Stimulated activated naive CD8-positive, alpha-beta T cell treated with anti-CD3 and anti-CD28 coated beads, Interleukin-15, Interleukin-2, amounts not matched to agents 100 ng/mL and 50 ng/mL, for 24 hours (primary cell): Measurements from ENCODE around the gene DRAP1.

ENCODE experiments used
- H3K27ac Mint-ChIP-seq: one replicate; pipeline ENCODE4 v1.8.0; 2021; ENCODE audit warnings: mild to moderate bottlenecking, mixed read lengths
- H3K27me3 Mint-ChIP-seq: one replicate; pipeline ENCODE4 v1.8.0; 2021; ENCODE audit warnings: mixed read lengths
- H3K36me3 Mint-ChIP-seq: one replicate; pipeline ENCODE4 v1.8.0; 2021; ENCODE audit warnings: low read depth, mixed read lengths
- H3K4me1 Mint-ChIP-seq: one replicate; pipeline ENCODE4 v1.8.0; 2021; ENCODE audit warnings: low read depth, mixed read lengths
- H3K4me3 Mint-ChIP-seq: one replicate; pipeline ENCODE4 v1.8.0; 2021; ENCODE audit warnings: mild to moderate bottlenecking, mixed read lengths
- H3K9me3 Mint-ChIP-seq: one replicate; pipeline ENCODE4 v1.8.0; 2021; ENCODE audit warnings: mixed read lengths

The DRAP1 gene

DNA sequence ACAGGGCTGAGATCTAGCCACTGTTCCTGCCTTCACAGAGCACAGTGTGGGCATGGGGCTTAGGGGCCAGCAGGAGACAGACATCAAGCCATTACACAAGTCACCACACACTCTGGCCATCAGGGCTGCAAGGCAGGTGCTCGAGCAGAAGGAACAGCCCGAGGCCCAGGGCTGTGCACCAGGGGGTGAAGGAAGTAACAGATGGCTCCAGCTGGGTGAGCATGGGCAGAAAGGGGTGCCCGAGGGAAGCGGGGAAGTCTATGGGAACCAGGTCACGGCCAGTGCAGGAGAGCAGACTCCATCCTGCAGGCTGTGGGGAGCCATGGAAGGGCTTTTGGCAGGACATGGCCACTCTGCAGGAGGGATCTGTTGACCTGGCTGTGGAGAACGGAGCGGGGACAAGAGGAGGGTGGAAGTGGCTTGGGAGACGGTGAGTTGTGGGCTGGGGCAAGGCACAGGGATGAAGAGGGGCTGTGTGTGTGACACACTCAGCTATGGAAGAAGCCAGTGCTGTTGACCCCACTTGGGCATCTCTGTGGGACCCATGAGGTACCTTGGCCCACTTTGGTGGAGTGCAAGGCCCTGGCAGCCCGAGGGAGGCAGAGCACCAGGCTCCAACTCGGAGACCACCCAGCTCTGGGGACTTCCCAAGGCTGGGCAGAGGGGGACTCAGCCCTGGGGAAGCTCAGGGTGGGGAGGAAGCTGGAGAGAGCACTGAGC is 4.0 kb upstream of the DRAP1 start:
- Mint-ChIP-seq H3K27ac (no peak overlapping the region), H3K4me1 (peaks cover 51% of the 10 kb centered on the region), H3K9me3 (no peaks in the 10 kb centered on the region), H3K27me3 (no peaks in the 10 kb centered on the region), H3K36me3 (no peaks in the 10 kb centered on the region), H3K4me3 (no peak overlapping the region)

DNA sequence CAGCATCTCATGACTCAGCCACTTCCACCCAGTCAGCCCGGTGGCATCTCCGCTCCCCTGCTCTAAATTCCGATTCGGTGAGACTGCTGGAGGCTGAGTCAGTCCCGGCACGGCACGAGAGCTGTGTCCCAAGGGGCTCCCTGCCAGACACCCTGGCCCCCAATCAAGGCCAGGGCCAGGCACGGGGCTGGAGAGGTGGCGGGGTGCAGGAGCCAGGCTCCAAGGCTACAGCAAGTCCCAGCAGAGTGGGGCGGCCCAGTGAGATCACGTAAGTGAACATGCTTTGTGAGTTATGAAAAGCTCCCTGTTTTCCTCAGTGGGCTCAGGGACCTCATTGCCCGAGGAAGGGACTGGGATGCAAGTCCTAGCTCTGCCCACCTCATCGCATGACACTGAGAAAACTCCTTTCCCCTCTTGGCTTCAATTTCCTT is 3.4 kb upstream of the DRAP1 start:
- H3K4me1 Mint-ChIP-seq, result peaks cover 57% of the 10 kb centered on the region
- no peak overlapping the region for H3K27ac Mint-ChIP-seq
- H3K4me3 Mint-ChIP-seq, result no peak overlapping the region
- H3K27me3 Mint-ChIP-seq, result no peaks in the 10 kb centered on the region
- H3K36me3 Mint-ChIP-seq, result no peaks in the 10 kb centered on the region
- no peaks in the 10 kb centered on the region for H3K9me3 Mint-ChIP-seq

DNA sequence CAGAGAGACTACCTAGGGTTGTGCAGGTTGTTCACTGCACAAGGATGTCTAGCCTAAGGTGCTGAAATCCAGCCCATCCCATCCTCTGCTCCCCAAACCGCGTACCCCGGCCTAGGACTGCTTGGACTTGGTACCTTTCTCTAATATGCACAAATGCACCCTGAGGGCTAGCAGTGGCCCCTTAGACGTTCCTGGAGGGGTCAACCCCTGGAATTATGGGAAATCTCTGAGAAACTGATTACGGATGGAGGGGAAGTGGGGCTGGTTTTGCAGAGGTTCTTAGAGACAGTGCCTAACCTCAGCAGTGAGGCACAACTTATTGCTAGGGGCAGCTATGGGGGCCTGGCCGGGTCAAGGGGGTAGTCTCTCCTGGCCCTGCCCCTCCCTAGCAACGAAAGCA is 2.8 kb upstream of the DRAP1 start:
- H3K9me3 Mint-ChIP-seq, result no peaks in the 10 kb centered on the region
- no peak overlapping the region for H3K27ac Mint-ChIP-seq
- peaks cover 57% of the 10 kb centered on the region for H3K4me1 Mint-ChIP-seq
- H3K27me3 Mint-ChIP-seq, result no peaks in the 10 kb centered on the region
- H3K4me3 Mint-ChIP-seq, result peak overlapping the region; percentile 65
- no peaks in the 10 kb centered on the region for H3K36me3 Mint-ChIP-seq

DNA sequence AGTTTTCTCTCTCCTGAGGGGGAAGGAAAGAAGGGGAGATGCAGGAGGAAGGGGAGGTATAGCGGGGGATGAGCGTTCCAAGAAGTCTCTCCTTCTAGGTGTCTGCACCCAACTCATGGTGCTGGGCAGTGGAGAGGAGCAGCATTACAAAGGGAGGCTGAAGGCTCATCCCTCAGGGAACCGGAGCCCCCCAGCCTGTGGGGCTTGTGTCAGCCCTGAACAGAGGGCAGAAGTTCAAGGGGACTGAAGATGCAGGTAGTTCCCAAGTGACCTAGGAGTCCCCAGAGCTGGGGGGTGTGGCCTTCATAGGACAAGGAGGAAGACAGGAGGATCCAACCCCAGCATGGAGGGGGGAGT is 2.2 kb upstream of the DRAP1 start:
- Mint-ChIP-seq H3K27me3 (no peaks in the 10 kb centered on the region), H3K9me3 (no peaks in the 10 kb centered on the region), H3K36me3 (peaks cover 4% of the 10 kb centered on the region), H3K27ac (peak overlapping the region; percentile 55), H3K4me3 (peak overlapping the region; percentile 65), H3K4me1 (peaks cover 56% of the 10 kb centered on the region)

DNA sequence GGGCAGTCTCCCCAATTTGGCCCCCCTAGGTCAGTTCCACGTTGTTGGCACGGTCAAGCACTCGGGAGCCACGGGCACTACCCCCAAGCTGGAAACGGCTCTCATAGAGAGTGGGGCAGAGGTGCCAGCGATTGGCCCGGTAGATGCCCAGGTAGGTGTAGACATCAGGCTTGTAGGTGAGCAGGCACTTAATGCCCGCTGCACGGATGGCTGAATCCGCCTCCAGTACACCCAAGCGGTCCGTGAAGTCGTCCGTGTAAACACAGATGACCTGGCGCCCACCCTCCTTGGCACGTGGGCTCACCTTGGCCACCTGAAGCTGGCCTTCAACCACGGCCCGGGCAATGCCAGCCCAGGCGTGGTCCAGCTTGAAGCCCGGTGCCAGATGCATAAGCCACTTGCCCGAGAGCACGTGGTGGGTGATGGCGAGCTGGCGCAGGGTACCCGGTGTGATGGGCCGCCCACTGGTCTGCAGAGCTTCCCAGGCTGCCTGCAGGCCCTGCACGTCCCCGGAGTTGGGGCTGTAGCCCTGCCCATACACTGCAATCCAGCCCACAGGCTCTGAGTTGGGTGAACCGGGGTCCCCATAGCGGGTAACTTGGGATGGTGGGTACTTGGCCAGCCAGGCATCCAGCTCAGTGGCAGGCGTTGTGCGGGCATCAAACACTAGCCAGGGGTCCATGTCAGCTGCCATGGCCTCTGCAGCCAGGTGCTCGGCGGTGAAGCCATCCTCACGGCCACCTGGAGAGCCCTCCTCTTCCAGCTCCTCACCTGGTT is 1.6 kb upstream of the DRAP1 start:
- peaks cover 60% of the 10 kb centered on the region for H3K4me1 Mint-ChIP-seq
- H3K36me3 Mint-ChIP-seq, result peaks cover 10% of the 10 kb centered on the region
- H3K27me3 Mint-ChIP-seq, result no peaks in the 10 kb centered on the region
- H3K27ac Mint-ChIP-seq, result peak overlapping the region; percentile 88
- peak overlapping the region; percentile 92 for H3K4me3 Mint-ChIP-seq
- H3K9me3 Mint-ChIP-seq, result no peaks in the 10 kb centered on the region

DNA sequence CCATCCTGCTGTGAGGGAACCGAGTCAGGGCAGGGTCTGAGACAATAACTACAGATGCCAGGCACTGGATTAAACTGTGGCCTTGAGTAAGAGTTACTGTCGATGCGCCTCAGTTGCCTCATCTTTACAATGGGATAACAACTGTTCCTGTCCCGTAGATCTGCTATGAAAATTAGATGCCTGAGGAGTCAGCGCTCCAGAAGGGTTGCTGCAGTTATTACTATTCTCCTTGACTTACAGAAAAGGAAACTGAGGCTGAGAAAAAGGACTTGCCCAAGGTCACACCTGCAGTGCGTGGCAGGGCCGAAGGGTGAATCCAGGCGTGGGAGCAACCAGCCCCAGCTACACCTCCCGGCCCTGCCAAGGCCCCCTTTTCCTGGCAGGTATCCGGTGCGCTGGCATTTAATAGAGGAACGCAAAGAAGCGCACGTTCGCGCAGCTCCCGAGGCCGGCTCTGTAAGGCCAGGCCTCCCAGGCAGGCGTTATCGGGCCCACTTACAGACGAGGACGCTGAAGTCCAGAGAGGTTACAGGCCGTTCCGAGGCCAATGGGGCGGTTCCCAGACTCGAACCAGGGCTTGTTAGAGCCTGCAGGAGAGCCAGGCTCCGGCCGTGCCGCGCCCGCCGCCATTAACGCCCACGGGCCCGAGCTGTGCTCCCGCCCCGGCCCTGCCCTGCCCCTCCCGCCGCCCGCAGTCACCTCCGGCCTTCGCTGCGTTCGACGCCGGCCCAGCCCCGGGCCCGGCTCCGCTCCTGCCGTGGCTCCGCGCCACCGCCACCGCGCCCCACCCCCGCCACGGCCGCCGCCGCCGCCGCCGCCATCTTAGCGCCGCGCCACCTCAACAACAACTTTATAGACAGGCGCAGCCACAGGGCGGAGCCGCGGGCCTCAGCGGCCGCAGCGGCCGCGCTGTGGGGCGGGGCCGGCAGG is 750 bp upstream of the DRAP1 start, which contains the start of gene C11orf68:
Gene C11orf68 (minus strand): TSS at position 852 of the 930 bp plus-strand sequence. CDS start 31 bp downstream, at position 821.
- Mint-ChIP-seq H3K27me3 (no peaks in the 10 kb centered on the region), H3K27ac (peak within 1 kb of the TSS; percentile 88), H3K9me3 (no peaks in the 10 kb centered on the region), H3K36me3 (peaks cover 18% of the 10 kb centered on the region), H3K4me3 (peak within 1 kb of the TSS; percentile 92), H3K4me1 (peaks cover 56% of the 10 kb centered on the region)

DNA sequence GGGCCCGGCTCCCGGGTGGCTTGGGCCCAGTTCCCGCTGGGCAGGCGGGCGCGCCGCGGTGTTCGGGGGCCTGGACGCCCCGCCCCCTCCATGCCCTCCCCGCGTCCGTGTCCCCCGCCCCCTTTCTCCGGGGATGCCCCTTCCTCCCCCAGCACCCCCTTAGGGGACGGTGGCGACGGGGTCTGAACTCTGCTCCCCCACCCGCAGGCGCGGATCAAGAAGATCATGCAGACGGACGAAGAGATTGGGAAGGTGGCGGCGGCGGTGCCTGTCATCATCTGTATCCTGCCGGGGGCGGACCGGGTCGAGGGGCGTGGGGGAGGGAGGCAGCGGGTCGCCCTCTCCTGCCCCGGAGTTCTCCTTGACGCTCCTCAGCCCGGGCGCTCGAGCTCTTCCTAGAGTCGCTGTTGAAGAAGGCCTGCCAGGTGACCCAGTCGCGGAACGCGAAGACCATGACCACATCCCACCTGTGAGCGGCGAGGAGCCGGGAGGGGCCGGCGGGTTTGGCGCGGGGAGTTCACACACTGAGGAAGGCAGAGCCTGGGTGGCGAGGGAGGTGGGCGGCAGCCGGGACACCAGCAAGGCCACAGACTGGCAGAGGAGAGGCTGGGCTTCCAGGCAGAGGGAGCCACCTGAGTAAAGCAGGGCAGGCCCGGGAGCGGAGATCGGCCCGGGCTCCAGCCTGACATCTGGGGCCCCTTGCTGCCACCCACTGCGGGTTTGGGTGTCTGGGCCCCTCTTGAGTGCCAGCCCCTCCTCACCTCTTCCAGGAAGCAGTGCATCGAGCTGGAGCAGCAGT is 546 bp downstream of the DRAP1 start:
- Mint-ChIP-seq H3K4me1 (peaks cover 52% of the 10 kb centered on the region), H3K27me3 (no peaks in the 10 kb centered on the region), H3K9me3 (no peaks in the 10 kb centered on the region), H3K4me3 (peak overlapping the region; percentile 92), H3K27ac (peak overlapping the region; percentile 88), H3K36me3 (peaks cover 20% of the 10 kb centered on the region)

DNA sequence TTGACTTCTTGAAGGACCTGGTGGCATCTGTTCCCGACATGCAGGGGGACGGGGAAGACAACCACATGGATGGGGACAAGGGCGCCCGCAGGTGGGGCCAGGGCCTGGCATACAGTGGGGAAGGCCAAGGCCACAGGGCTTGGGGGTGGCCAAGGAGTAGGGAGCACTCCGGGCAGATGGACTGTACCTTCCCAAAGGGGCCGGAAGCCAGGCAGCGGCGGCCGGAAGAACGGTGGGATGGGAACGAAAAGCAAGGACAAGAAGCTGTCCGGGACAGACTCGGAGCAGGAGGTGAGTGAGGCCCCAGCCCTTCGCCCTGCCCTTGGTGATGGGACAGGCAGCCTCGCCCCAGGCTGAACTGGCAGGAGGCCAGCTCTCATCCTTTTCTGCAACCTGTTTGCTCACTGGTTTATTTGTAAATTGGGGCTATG is 1.2 kb downstream of the DRAP1 start:
- H3K27me3 Mint-ChIP-seq, result no peaks in the 10 kb centered on the region
- H3K27ac Mint-ChIP-seq, result peak overlapping the region; percentile 88
- peaks cover 20% of the 10 kb centered on the region for H3K36me3 Mint-ChIP-seq
- H3K9me3 Mint-ChIP-seq, result no peaks in the 10 kb centered on the region
- H3K4me3 Mint-ChIP-seq, result peak overlapping the region; percentile 92
- peaks cover 46% of the 10 kb centered on the region for H3K4me1 Mint-ChIP-seq

DNA sequence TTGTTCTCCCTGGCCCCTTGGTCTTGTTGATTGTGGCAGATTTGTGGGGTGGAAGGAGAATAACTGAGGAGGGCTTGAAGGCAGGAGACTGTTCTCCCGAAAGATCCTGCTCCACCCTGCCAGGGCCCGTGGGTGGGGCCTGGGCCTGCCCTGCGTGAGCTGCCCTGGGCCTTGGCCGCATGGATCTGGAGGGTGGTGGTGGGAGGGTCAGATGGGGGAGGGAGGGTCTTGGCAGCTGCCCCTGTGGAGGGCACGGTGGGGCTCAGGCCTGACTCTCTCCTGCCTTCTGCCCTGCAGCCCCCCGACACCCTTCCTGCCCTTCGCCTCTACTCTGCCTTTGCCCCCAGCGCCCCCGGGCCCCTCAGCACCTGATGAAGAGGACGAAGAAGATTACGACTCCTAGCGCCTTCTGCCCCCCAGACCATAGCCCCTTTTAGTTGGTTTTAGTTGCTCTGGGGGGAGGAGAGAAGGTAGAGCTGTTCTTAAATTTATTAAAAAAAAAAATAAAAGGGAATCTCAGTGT is 1.9 kb downstream of the DRAP1 start:
- peaks cover 39% of the 10 kb centered on the region for H3K4me1 Mint-ChIP-seq

DNA sequence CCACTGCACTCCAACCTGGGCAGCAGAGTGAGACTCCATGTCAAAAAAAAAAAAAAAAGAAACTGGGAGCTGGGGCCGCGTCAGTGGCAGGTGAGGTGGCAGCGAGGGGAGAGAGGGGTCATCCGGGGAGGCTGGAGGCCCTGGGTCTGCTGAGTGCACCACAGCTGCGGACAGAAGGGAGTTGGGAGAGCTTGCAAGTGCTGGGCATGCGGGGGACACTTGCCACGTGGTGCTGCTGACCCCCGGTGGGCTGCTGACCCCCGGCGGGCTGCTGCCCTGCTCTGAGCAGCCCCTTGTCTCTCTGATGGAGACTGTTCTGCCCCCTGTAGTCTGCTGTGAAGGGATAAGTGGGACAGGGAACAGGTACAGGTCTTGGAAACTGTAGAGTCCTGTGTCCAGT is 2.6 kb downstream of the DRAP1 start:
- no peak overlapping the region for H3K4me3 Mint-ChIP-seq
- H3K27ac Mint-ChIP-seq, result no peak overlapping the region
- H3K9me3 Mint-ChIP-seq, result no peaks in the 10 kb centered on the region
- H3K36me3 Mint-ChIP-seq, result peaks cover 20% of the 10 kb centered on the region
- no peaks in the 10 kb centered on the region for H3K27me3 Mint-ChIP-seq
- H3K4me1 Mint-ChIP-seq, result peaks cover 31% of the 10 kb centered on the region

More for the DNA sequence above, 1.9 kb downstream of the DRAP1 start:
- H3K27ac Mint-ChIP-seq, result peak overlapping the region; percentile 36
- H3K27me3 Mint-ChIP-seq, result no peaks in the 10 kb centered on the region
- no peaks in the 10 kb centered on the region for H3K9me3 Mint-ChIP-seq
- H3K4me3 Mint-ChIP-seq, result peak overlapping the region; percentile 92
- peaks cover 20% of the 10 kb centered on the region for H3K36me3 Mint-ChIP-seq

DNA sequence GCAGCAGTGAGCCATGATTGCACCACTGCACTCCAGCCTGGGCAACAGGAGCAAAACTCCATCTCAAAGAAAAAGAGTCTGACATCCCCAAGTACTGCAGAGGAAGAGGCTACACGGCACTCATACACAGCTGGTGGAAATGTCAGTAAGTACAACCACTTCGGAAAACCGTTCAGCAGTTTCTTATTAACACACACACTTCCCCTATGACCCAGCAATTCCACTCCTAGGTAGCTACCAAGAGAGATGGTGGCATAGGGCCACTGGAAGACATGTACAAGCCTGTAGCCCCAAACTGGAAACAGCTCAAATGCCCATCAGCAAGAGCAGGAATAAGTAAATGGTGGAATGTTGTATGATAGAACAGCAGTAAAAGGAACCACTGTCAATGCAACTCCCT is 3.3 kb downstream of the DRAP1 start:
- Mint-ChIP-seq H3K9me3 (no peaks in the 10 kb centered on the region), H3K4me1 (peaks cover 33% of the 10 kb centered on the region), H3K27ac (peak overlapping the region; percentile 55), H3K36me3 (peaks cover 20% of the 10 kb centered on the region), H3K27me3 (no peaks in the 10 kb centered on the region), H3K4me3 (no peak overlapping the region)

DNA sequence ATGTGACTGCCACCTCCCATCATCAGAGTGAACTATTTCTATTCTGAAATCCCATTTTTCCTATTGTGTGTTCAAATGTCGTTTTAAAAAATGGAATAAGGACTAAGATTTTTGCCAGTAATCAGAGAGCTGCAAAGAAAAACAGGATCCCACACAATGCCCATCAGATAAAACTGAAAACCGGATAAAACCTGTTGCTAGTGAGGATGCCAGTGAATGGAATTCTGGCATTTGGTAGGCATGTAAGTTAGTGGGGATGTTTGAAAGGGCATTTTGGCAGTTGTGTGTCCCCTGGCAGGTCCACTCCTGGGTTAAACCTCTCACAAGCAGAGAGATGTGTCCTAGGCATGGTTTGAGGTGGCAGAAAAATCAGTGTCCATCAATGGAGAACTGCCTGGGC is 6.2 kb downstream of the DRAP1 start:
- no peak overlapping the region for H3K4me3 Mint-ChIP-seq
- no peaks in the 10 kb centered on the region for H3K27me3 Mint-ChIP-seq
- H3K4me1 Mint-ChIP-seq, result peaks cover 39% of the 10 kb centered on the region
- peak overlapping the region; percentile 51 for H3K27ac Mint-ChIP-seq
- H3K9me3 Mint-ChIP-seq, result no peaks in the 10 kb centered on the region
- peaks cover 20% of the 10 kb centered on the region for H3K36me3 Mint-ChIP-seq

DNA sequence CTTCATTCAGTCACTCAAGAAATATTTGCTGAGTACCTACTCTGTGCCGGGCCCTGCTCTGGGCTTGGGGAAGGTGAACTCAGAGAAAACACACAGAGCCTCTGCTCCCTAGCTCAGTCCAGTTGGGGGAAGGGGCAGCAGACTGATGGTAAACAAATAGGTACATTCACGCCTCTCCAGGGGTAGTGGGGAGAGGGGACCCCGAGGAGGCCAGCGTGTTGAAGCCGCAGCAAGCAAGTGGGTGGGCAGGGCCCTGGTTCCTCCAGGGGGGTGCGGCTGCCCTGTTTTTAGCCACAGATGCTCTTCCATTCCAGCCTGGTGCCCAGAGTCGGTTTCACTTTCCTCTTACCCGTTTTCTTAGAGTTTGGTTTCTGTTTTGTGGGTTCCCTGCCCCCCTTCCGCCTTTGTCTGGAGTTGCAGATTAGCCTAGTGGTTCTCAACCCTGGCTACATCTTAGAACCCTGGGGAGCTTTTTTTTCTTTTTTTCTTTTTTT is 8.7 kb downstream of the DRAP1 start:
- Mint-ChIP-seq H3K27ac (peak overlapping the region; percentile 92), H3K4me1 (peaks cover 45% of the 10 kb centered on the region), H3K36me3 (peaks cover 7% of the 10 kb centered on the region), H3K27me3 (no peaks in the 10 kb centered on the region), H3K4me3 (peak overlapping the region; percentile 73), H3K9me3 (no peaks in the 10 kb centered on the region)

DNA sequence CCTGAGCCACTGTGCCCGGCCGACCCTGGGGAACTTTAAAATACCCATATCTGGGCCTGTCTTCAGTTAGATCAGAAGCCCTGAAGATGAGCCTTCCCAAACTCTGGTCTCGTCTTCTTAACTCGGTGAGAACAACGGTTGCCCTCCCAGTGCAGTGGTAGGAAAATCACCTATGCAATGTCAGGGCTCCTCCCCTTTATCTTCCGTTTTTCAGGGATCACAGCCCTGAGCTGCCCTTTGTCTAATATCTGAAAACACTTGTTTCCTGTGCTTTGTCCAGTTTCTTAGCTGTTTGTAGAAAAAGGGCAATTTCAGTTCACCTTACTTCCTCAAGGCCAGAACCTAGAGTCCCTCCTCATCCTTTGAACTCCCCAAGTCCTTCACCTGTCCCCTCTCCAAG is 9.4 kb downstream of the DRAP1 start:
- Mint-ChIP-seq H3K4me3 (peak overlapping the region; percentile 73), H3K27me3 (no peaks in the 10 kb centered on the region), H3K27ac (peak overlapping the region; percentile 92), H3K36me3 (no peaks in the 10 kb centered on the region), H3K9me3 (no peaks in the 10 kb centered on the region), H3K4me1 (peaks cover 45% of the 10 kb centered on the region)
